HepG2 (cell line): ENCODE data around the gene ATP4B.

Source experiments
- ATF1 ChIP-seq: IDR thresholded peaks from 2 replicates; pipeline ENCODE4 v1.6.1; 2016; ENCODE audit warnings: mild to moderate bottlenecking, control low read depth
- BORCS8-MEF2B ChIP-seq: sonication (generic); formaldehyde crosslinking; IDR thresholded peaks from 2 replicates; pipeline ENCODE4 v1.8.0; 2022; ENCODE audit warnings: mild to moderate bottlenecking, missing genetic modification reagents
- POLR2AphosphoS5 ChIP-seq: IDR thresholded peaks from 2 replicates; pipeline ENCODE4 v1.6.1; 2012; ENCODE audit warnings: low read depth, low read length
- RAD21 ChIP-seq: fragments of 450-650 bp; formaldehyde crosslinking; IDR thresholded peaks from 2 replicates; pipeline ENCODE4 v1.5.0; 2020; ENCODE audit warnings: mild to moderate bottlenecking
- SMAD3 ChIP-seq: sonication (generic); formaldehyde crosslinking; IDR thresholded peaks from 2 replicates; pipeline ENCODE4 v1.4.0; 2020; ENCODE audit warnings: missing genetic modification reagents
- ZNF160 ChIP-seq: sonication (generic); formaldehyde crosslinking; IDR thresholded peaks from 2 replicates; pipeline ENCODE4 v1.8.0; 2022; ENCODE audit warnings: mild to moderate bottlenecking, inconsistent platforms, missing genetic modification reagents
- TF ChIP-seq, protein P1 (sequence below): sonication (generic); formaldehyde crosslinking; IDR thresholded peaks from 2 replicates; pipeline ENCODE4 v1.5.1; 2020; ENCODE audit warnings: mild to moderate bottlenecking, missing genetic modification reagents
- TF ChIP-seq, protein P2 (sequence below), 2 experiments: sonication (generic) in 1 of 2; formaldehyde crosslinking in 1 of 2; IDR thresholded peaks; 2 replicates each; pipeline versions ENCODE4 v1.5.1 to v1.6.1; 2011 to 2020; ENCODE audit warnings: borderline replicate concordance in 1 of 2, low read depth in 1 of 2, low read length in 1 of 2, mild to moderate bottlenecking in 1 of 2, missing genetic modification reagents in 1 of 2, moderate library complexity in 1 of 2
- TF ChIP-seq, protein P3 (sequence below): sonication (generic); formaldehyde crosslinking; IDR thresholded peaks from 2 replicates; pipeline ENCODE4 v1.5.0; 2020; ENCODE audit warnings: mild to moderate bottlenecking, missing genetic modification reagents, moderate library complexity

DNA sequence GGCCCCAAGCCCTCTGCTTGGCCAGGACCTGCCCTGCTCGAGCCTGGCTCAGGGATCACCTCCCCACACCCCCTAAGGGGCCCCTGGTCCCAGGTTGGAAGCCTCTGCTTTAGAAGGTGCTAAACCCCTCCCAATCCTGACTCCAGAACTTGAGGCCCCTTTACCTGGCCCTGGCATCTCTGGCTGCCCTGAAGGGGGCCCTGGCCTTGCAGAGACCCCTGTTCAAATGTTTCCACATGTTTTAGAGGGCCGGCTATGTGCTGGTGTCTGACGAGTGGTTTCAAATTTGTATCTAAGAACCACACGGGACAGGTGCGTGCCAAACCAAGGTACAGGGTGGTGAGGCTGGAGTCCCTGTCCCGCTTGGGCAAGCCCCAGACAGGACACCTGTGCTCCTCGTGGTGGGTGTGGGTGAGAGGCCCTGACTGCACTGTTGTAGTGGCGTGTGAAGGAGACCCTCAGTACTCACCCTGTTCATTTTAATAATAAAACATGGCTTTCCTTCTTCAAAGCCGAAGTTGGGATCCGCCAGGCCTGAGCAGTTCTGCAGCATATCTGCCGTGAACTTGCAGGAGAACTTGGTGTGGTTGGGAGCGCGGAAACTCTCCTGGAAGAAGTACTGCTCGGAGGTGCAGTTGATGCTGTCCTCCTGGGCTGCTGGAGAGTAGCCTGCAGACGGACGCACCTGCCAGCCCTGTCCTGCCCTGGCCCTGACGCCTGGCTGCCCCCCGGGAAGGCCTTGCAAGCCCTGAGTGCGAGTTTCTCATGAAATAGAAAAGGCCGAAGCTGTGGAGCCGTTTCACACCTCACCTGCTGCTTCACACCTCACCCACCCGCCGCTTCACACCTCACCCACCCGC lies 5.4 kb downstream of the ATP4B start:
- TF ChIP-seq, protein P1, sequence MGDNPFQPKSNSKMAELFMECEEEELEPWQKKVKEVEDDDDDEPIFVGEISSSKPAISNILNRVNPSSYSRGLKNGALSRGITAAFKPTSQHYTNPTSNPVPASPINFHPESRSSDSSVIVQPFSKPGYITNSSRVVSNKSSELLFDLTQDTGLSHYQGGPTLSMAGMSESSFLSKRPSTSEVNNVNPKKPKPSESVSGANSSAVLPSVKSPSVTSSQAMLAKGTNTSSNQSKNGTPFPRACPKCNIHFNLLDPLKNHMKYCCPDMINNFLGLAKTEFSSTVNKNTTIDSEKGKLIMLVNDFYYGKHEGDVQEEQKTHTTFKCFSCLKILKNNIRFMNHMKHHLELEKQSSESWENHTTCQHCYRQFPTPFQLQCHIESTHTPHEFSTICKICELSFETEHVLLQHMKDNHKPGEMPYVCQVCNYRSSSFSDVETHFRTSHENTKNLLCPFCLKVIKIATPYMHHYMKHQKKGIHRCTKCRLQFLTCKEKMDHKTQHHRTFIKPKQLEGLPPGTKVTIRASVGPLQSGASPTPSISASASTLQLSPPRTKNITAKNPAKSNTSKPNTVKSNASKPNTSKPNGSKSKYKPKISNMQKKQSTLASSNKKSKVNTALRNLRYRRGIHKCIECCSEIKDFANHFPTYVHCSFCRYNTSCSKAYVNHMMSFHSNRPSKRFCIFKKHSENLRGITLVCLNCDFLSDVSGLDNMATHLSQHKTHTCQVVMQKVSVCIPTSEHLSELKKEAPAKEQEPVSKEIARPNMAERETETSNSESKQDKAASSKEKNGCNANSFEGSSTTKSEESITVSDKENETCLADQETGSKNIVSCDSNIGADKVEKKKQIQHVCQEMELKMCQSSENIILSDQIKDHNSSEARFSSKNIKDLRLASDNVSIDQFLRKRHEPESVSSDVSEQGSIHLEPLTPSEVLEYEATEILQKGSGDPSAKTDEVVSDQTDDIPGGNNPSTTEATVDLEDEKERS (CRISPR knock-in tag): no peak
- TF ChIP-seq POLR2AphosphoS5: no peak
- TF ChIP-seq, protein P2, sequence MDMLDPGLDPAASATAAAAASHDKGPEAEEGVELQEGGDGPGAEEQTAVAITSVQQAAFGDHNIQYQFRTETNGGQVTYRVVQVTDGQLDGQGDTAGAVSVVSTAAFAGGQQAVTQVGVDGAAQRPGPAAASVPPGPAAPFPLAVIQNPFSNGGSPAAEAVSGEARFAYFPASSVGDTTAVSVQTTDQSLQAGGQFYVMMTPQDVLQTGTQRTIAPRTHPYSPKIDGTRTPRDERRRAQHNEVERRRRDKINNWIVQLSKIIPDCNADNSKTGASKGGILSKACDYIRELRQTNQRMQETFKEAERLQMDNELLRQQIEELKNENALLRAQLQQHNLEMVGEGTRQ (IDR thresholded peaks at IDR 0.05; ENCODE audit: low read depth, low read length): no peak
- TF ChIP-seq, protein P2 (CRISPR knock-in tag; IDR thresholded peaks at IDR 0.05; ENCODE audit: borderline replicate concordance): no peak
- TF ChIP-seq, protein P3, sequence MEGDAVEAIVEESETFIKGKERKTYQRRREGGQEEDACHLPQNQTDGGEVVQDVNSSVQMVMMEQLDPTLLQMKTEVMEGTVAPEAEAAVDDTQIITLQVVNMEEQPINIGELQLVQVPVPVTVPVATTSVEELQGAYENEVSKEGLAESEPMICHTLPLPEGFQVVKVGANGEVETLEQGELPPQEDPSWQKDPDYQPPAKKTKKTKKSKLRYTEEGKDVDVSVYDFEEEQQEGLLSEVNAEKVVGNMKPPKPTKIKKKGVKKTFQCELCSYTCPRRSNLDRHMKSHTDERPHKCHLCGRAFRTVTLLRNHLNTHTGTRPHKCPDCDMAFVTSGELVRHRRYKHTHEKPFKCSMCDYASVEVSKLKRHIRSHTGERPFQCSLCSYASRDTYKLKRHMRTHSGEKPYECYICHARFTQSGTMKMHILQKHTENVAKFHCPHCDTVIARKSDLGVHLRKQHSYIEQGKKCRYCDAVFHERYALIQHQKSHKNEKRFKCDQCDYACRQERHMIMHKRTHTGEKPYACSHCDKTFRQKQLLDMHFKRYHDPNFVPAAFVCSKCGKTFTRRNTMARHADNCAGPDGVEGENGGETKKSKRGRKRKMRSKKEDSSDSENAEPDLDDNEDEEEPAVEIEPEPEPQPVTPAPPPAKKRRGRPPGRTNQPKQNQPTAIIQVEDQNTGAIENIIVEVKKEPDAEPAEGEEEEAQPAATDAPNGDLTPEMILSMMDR: no peak
- no peak for TF ChIP-seq BORCS8-MEF2B
- TF ChIP-seq RAD21 (CRISPR knock-in tag): no peak
- TF ChIP-seq ZNF160 (CRISPR knock-in tag): no peak
- no peak for TF ChIP-seq SMAD3 (CRISPR knock-in tag)
- no peak for TF ChIP-seq ATF1 (CRISPR knock-in tag)
